NCI-H1417 treated with DMSO at 0.1 percent for 48 hours (cell line): Measurements from ENCODE around the gene ARID1B.
"Not testable (repeated sequence)": the region's sequence is repeated elsewhere in the genome, so short reads cannot be mapped to it uniquely, and the experiment has no call there.

ENCODE experiments used
- DNase-seq: peaks from one replicate; lab custom pipeline; 2025; lab: John Stamatoyannopoulos, UW

ARID1B gene

GRCh38 chr6:156963712-156964700 lies 186.8 kb downstream of the ARID1B start:
- DNase-seq, result no peak

- DNase-seq, result no peak
Observed at GRCh38 chr6:156967852-156968251, 190.7 kb downstream of the ARID1B start.

GRCh38 chr6:156969233-156969632 lies 192.1 kb downstream of the ARID1B start:
- no peak for DNase-seq

GRCh38 chr6:156970595-156971112 lies 193.5 kb downstream of the ARID1B start:
- DNase-seq, result no peak

- no peak for DNase-seq
Observed at GRCh38 chr6:156971153-156971885, 194.1 kb downstream of the ARID1B start.

- DNase-seq, result no peak
Observed at GRCh38 chr6:156972145-156972544, 195.0 kb downstream of the ARID1B start.

- DNase-seq, result no peak
Observed at GRCh38 chr6:156974830-156975261, 197.7 kb downstream of the ARID1B start.

GRCh38 chr6:156975414-156975813 lies 198.2 kb downstream of the ARID1B start:
- no peak for DNase-seq

- no peak for DNase-seq
Observed at GRCh38 chr6:156976216-156977127, 199.3 kb downstream of the ARID1B start.

- no peak for DNase-seq
Observed at GRCh38 chr6:156977527-156978291, 200.5 kb downstream of the ARID1B start.

- no peak for DNase-seq
Observed at GRCh38 chr6:156978948-156979347, 201.8 kb downstream of the ARID1B start.

- peak; percentile 23 for DNase-seq
Observed at GRCh38 chr6:156980515-156980914, 203.3 kb downstream of the ARID1B start.

GRCh38 chr6:156980948-156981347 lies 203.8 kb downstream of the ARID1B start:
- no peak for DNase-seq

- DNase-seq, result no peak
Observed at GRCh38 chr6:156982168-156982567, 205.0 kb downstream of the ARID1B start.

GRCh38 chr6:156982864-156983263 lies 205.7 kb downstream of the ARID1B start:
- not testable (repeated sequence) for DNase-seq

GRCh38 chr6:156984178-156984738 lies 207.1 kb downstream of the ARID1B start:
- no peak for DNase-seq

GRCh38 chr6:156985309-156985708 lies 208.1 kb downstream of the ARID1B start:
- no peak for DNase-seq

GRCh38 chr6:156988276-156989158 lies 211.3 kb downstream of the ARID1B start:
- DNase-seq, result no peak

- DNase-seq, result no peak
Observed at GRCh38 chr6:156989159-156989806, 212.1 kb downstream of the ARID1B start.
